Activated CD8-positive, alpha-beta memory T cell treated with anti-CD3 and anti-CD28 coated beads for 48 hours (primary cell): ENCODE results near the gene ABHD17A.
"Not testable (repeated sequence)": the region's sequence is repeated elsewhere in the genome, so short reads cannot be mapped to it uniquely, and the experiment has no call there.

ENCODE experiments used
- DNase-seq, 3 experiments: peaks; one replicate each; pipeline ENCODE4 v3.0.0-alpha.2; 2020; ENCODE audit warnings: low read depth in 2 of 3, low spot score in 2 of 3

The ABHD17A gene

GRCh38 chr19:1882089-1882785, 3.1 kb downstream of the ABHD17A start:
- no peak for DNase-seq

- DNase-seq: not testable (repeated sequence)
Measured at GRCh38 chr19:1881393-1882088, 3.8 kb downstream of the ABHD17A start.

- no peak for DNase-seq
Measured at GRCh38 chr19:1880611-1881392, 4.5 kb downstream of the ABHD17A start.

- not testable (repeated sequence) for DNase-seq
Measured at GRCh38 chr19:1879982-1880381, 5.3 kb downstream of the ABHD17A start.

- not testable (repeated sequence) for DNase-seq
Measured at GRCh38 chr19:1878583-1878982, 6.7 kb downstream of the ABHD17A start.

- not testable (repeated sequence) for DNase-seq
Measured at GRCh38 chr19:1877280-1877660, 8.0 kb downstream of the ABHD17A start.

GRCh38 chr19:1876496-1877279, 8.6 kb downstream of the ABHD17A start:
- DNase-seq: not testable (repeated sequence)

- DNase-seq: peak in 2 of 3 experiments; percentile 77 to 87
Measured at GRCh38 chr19:1875646-1876495, 9.4 kb downstream of the ABHD17A start.

- not testable (repeated sequence) for DNase-seq
Measured at GRCh38 chr19:1875265-1875645, 10.0 kb downstream of the ABHD17A start.

- DNase-seq: no peak
Measured at GRCh38 chr19:1874554-1875185, 10.6 kb downstream of the ABHD17A start.

GRCh38 chr19:1873524-1874473, 11.5 kb downstream of the ABHD17A start:
- no peak for DNase-seq

GRCh38 chr19:1872807-1873523, 12.3 kb downstream of the ABHD17A start:
- DNase-seq: no peak

- DNase-seq: no peak
Measured at GRCh38 chr19:1871630-1872029, 13.7 kb downstream of the ABHD17A start.

- DNase-seq: no peak
Measured at GRCh38 chr19:1871140-1871597, 14.1 kb downstream of the ABHD17A start.

GRCh38 chr19:1868971-1869370, 16.3 kb downstream of the ABHD17A start:
- DNase-seq: no peak

GRCh38 chr19:1867349-1867724, 18.0 kb downstream of the ABHD17A start:
- DNase-seq: no peak

- DNase-seq: no peak
Measured at GRCh38 chr19:1866693-1867348, 18.5 kb downstream of the ABHD17A start.
